ENCODE measurements around the gene RNF214.

- TF ChIP-seq SP1 (IDR thresholded peaks at IDR 0.05; ENCODE audit: low read depth, low read length) (no peak), POLR2AphosphoS2 (IDR thresholded peaks at IDR 0.05; ENCODE audit: low read depth, low read length) (no peak), MYC (IDR thresholded peaks at IDR 0.05; ENCODE audit: insufficient read depth, insufficient read length, insufficient replicate concordance, low read length, severe bottlenecking) (no peak), CTCF (IDR thresholded peaks at IDR 0.05 in 2 of 3, conservative IDR thresholded peaks at IDR 0.05 in 1 of 3; ENCODE audit: control insufficient read depth in 2 of 3, extremely low read depth in 1 of 3, insufficient read depth in 1 of 3, low read depth in 3 of 3, low read length in 3 of 3) (no peak), ATF7 (IDR thresholded peaks at IDR 0.05; ENCODE audit: low read depth) (no peak)
Measured at GRCh38 chr11:117286588-117286987, 54.1 kb downstream of the RNF214 start.
